GM12875 (cell line): ENCODE results near the gene SUZ12.
A peak's percentile ranks its signal among the peaks of the same experiment; 100 is the strongest.

ENCODE experiments used
- H3K4me3 ChIP-seq: one replicate; pipeline ENCODE4 v1.5.1; 2011; ENCODE audit warnings: low read depth, low read length, control low read depth
- TF ChIP-seq, protein P1 (sequence below): IDR thresholded peaks from 2 replicates; pipeline ENCODE4 v1.5.1; 2011; ENCODE audit warnings: low read depth, mild to moderate bottlenecking, control low read depth, inconsistent platforms, low read length, moderate library complexity, borderline replicate concordance; ENCODE audit not compliant: insufficient read depth

Gene SUZ12

DNA sequence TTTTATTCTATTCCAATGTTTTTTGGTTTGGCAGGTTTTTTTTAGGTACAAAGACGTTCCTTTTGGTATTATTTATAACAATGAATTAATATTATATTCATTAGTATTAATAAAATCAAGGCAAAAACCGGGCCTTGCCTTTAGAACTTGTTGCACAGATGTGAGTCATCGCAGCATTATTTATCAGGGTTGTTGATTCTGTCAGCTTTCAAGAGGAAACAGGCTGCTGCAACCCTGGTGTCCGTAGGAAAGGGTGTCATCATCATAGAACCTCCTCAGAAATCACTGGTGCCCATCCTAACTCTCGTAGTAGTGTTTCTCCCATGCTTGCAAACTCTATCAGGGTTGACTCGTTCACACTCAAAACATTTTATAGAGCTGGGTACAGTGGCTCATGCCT is 60.2 kb downstream of the SUZ12 start:
- TF ChIP-seq, protein P1, sequence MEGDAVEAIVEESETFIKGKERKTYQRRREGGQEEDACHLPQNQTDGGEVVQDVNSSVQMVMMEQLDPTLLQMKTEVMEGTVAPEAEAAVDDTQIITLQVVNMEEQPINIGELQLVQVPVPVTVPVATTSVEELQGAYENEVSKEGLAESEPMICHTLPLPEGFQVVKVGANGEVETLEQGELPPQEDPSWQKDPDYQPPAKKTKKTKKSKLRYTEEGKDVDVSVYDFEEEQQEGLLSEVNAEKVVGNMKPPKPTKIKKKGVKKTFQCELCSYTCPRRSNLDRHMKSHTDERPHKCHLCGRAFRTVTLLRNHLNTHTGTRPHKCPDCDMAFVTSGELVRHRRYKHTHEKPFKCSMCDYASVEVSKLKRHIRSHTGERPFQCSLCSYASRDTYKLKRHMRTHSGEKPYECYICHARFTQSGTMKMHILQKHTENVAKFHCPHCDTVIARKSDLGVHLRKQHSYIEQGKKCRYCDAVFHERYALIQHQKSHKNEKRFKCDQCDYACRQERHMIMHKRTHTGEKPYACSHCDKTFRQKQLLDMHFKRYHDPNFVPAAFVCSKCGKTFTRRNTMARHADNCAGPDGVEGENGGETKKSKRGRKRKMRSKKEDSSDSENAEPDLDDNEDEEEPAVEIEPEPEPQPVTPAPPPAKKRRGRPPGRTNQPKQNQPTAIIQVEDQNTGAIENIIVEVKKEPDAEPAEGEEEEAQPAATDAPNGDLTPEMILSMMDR, result no peak
- no peak overlapping the region for H3K4me3 ChIP-seq

DNA sequence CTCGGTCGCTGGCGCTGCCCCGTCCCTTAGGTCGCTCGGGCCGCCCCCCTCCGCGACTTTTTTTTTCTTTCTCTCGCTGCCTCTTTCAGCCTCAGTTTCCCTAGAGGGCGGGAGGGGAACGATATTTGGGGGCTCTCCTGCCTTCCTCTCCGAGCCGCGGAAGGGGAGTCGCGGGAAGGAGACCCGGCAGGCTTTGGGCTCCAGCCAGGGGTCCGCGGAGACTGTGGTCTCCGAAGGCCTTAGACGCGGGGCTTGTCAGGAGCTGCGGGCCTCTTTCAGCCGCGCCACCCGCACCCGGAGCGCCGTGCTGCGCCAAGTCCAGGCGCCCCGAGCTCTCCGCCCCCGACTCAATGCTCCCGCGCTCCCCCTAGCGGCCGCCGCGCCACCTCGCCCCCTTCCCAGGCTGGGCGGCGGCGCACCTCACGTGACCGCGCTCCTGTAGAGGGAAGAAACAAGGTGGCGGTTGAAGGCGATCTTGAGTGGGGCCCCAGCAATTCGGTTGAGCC is 70.2 kb downstream of the SUZ12 start, which contains the start of gene LRRC37B:
LRRC37B (plus strand) TSS at position 427 of the 506 bp plus-strand sequence. CDS start 14,010 bp downstream, outside the sequence.
- TF ChIP-seq, protein P1, result peak; percentile 96
- peak within 1 kb of the TSS; percentile 96 for H3K4me3 ChIP-seq

DNA sequence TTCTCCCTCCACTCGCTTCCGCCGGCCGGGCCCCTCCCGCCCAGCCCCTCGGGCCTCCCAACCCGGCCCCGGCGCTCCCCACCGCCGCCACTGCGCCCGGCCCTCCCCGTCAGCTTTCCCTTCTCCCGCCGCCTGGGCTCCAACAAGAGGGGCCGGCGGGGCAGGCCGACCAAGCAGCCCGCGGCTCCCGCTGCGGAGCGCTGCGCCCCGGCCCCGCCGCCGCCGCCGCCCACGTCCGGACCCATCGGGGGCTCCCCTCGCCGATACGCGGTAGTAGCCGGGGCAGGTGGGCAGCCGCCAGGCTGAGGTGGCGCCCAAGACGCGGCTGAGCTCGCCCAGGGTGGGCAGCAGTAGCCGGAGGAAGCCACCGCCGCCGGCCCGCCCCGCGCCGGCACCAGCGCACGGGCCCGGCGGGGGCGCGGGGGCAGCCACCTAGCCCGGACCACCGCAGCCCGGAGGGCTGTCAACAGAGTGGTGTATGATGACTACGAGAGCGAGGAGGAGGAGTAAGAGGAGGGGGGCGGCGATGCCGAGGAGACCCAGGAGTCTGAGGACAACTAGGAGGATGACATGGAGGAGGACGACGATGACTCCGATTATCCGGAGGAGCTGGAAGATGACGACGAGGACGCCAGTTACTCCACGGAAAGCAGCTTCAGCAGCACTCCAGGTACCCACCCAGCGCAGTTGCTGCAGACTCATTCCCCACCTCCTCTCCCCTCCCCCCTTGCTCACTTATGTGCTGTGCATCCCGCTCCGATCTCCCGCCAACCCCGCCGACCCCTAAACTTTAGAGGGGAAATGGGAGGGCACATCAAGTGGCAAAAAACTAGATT is 70.9 kb downstream of the SUZ12 start:
- H3K4me3 ChIP-seq, result peak overlapping the region; percentile 96
- TF ChIP-seq, protein P1, result no peak

DNA sequence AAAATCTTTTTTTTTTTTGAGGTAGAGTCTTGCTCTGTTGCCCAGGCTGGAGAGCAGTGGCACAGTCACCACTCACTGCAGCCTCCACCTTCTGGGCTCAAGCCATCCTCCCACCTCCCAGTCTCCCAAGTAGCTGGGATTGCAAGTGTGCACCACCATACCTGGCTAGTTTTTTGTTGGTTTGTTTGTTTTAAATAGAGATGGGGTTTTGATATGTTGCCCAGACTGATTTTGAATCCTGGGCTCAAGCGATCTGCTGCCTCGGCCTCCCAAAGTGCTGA is 72.4 kb downstream of the SUZ12 start:
- no peak overlapping the region for H3K4me3 ChIP-seq
- TF ChIP-seq, protein P1, result no peak

DNA sequence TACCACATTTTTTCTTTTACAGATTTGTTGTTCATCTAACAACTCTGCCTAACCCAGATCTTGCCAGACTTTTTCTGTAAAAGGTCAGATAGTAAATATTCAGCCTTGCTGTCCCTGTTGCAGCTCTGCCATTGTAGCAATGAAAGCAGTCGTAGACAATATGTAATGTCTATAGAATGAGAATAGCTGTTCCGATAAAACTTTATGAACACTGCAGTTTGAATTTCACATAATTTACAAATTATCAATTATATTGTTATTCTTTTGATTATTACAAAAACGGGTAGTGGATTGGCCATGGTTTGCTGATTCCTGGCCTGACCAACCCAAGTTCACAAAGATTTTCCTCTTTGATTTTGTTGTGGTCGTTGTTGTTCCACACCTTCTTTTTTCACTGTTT is 73.3 kb downstream of the SUZ12 start:
- H3K4me3 ChIP-seq, result no peak overlapping the region
- TF ChIP-seq, protein P1, result no peak

DNA sequence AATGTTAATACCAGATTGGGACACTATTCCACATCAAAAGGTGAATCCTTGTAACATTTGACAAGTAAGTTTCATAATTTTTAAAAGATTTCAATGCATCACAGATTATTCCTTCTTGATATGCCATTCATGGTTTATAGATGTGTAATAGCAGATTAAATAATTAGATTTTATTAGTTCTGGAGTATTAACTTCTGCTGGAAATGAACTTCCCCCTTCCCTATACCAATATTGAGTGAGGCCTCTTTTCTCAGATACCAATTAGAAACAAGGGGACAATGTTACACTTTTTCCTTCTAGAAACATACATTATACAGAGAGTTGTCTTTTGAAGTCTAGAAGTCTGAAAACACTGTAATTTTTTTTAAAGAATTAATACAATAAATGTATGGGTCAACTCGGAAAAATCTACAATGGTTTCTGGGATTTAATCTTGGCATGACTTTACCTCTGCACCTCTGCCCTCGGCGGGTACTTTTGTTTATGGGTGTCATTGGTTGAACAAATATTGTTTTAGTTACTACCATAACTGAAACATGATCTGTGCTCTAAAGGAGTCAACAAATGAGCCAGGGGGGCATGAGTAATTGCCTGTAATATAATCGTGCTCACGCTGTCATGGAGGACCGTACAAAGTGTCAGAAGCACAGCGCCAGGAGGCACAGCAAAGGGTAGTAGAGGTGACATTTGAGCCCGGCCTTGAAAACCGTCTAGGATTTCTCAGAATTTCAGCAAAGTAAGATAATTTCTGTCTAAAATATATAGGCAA is 78.6 kb downstream of the SUZ12 start:
- TF ChIP-seq, protein P1, result no peak
- no peak overlapping the region for H3K4me3 ChIP-seq
